HepG2 (cell line): ENCODE data around the gene LINGO3. TPM values are rescaled to one million over a fixed set of nuclear protein-coding genes. Genes with fewer than 3 reads are reported as not detected.

Experiments used
- ATAC-seq: fragments of 200-7000 bp; cut with Tn5 transposase; 3 replicates; pipeline ENCODE4 v1.9.1; 2020; ENCODE audit warnings: mild to moderate bottlenecking, moderate library complexity
- BruUV-seq: library from RNA; stranded (reverse); fragments of 400-500 nt; replicated peaks from 2 replicates; lab custom pipeline; 2021; lab: Mats Ljungman, UMichigan
- CTCF ChIA-PET: fragments of 300-600 bp; formaldehyde crosslinking; extraction: SDS; loops from one replicate; lab custom pipeline; 2021; ENCODE audit warnings: low total read pairs, inconsistent platforms, low intra/inter-chr PET ratio; lab: Yijun Ruan, JAX
- POLR2A ChIA-PET: fragments of 350-600 bp; sonication (Branson Sonifier 250); formaldehyde crosslinking; loops from one replicate; lab custom pipeline; 2020; ENCODE audit warnings: antibody characterized with exemption, inconsistent platforms; lab: Yijun Ruan, JAX
- DNase-seq: peaks from one replicate; pipeline ENCODE4 v3.0.0-alpha.2; 2015; ENCODE audit warnings: low spot score
- FAIRE-seq: peaks from 3 replicates; lab custom pipeline; 2011; peaks lifted over from hg19 to GRCh38; lab: Jason Lieb, UNC
- H2AFZ ChIP-seq: one replicate; pipeline ENCODE4 v1.6.1; 2011; ENCODE audit warnings: low read length, inconsistent platforms
- H3K27ac ChIP-seq: fragments of 300-600 bp; 3 replicates; pipeline ENCODE4 v1.8.0; 2011; ENCODE audit warnings: mixed run types, mild to moderate bottlenecking, mixed read lengths, low read length, inconsistent platforms; ENCODE audit not compliant: insufficient read depth; ENCODE audit errors: extremely low read length
- H3K27me3 ChIP-seq, 2 experiments: fragments of 200-600 bp in 1 of 2; 2 replicates in 1 of 2; 3 replicates in 1 of 2; pipeline versions ENCODE4 v1.6.0 to v1.8.0; 2011; ENCODE audit warnings: low read length in 2 of 2, mild to moderate bottlenecking in 2 of 2, moderate library complexity in 2 of 2, inconsistent platforms in 1 of 2; ENCODE audit not compliant: insufficient read depth in 2 of 2, control insufficient read depth in 1 of 2
- H3K36me3 ChIP-seq, 2 experiments: fragments of 200-600 bp in 1 of 2; replicated peaks in 1 of 2; 2 replicates in 1 of 2; 3 replicates in 1 of 2; pipeline versions ENCODE4 v1.5.1 to v1.8.0; 2011; ENCODE audit warnings: low read length in 2 of 2, inconsistent platforms in 1 of 2; ENCODE audit not compliant: insufficient read depth in 2 of 2, control insufficient read depth in 1 of 2
- H3K4me1 ChIP-seq: 2 replicates; pipeline ENCODE4 v1.5.1; 2012; ENCODE audit warnings: low read length, inconsistent platforms; ENCODE audit not compliant: insufficient read depth
- H3K4me2 ChIP-seq: 2 replicates; pipeline ENCODE4 v1.6.0; 2011; ENCODE audit warnings: low read depth, low read length, inconsistent platforms
- H3K4me3 ChIP-seq, 3 experiments: fragments of 200-600 bp in 1 of 3; sonication (generic), shearing (Covaris generic) in 1 of 3; replicated peaks in 1 of 3; 2 replicates each; pipeline ENCODE4 v1.5.1; 2011 to 2016; ENCODE audit warnings: low read length in 3 of 3, inconsistent platforms in 2 of 3, low read depth in 2 of 3, mild to moderate bottlenecking in 2 of 3, control low read depth in 1 of 3, mixed read lengths in 1 of 3; ENCODE audit not compliant: insufficient read depth in 1 of 3
- H3K79me2 ChIP-seq: one replicate; pipeline ENCODE4 v1.6.1; 2011; ENCODE audit warnings: low read length, inconsistent platforms; ENCODE audit not compliant: insufficient read depth
- H3K9ac ChIP-seq: 2 replicates; pipeline ENCODE4 v1.6.0; 2011; ENCODE audit warnings: mild to moderate bottlenecking, low read depth, low read length, inconsistent platforms; ENCODE audit not compliant: insufficient read depth
- H3K9me3 ChIP-seq: 2 replicates; pipeline ENCODE4 v1.5.1; 2012; ENCODE audit warnings: mild to moderate bottlenecking, low read length
- H4K20me1 ChIP-seq: 2 replicates; pipeline ENCODE4 v1.6.0; 2011; ENCODE audit warnings: inconsistent platforms, mild to moderate bottlenecking, low read length, moderate library complexity; ENCODE audit not compliant: insufficient read depth
- NCOA2 ChIP-seq: sonication (generic); formaldehyde crosslinking; IDR thresholded peaks from 2 replicates; pipeline ENCODE4 v1.8.0; 2022; ENCODE audit warnings: inconsistent platforms
- ZMYM4 ChIP-seq: sonication (generic); formaldehyde crosslinking; IDR thresholded peaks from 2 replicates; pipeline ENCODE4 v1.8.1; 2023; ENCODE audit warnings: mild to moderate bottlenecking, missing genetic modification reagents
- ZNF224 ChIP-seq: sonication (generic); formaldehyde crosslinking; IDR thresholded peaks from 2 replicates; pipeline ENCODE4 v1.5.0; 2020; ENCODE audit warnings: mild to moderate bottlenecking, missing genetic modification reagents
- ZNF317 ChIP-seq: sonication (generic); formaldehyde crosslinking; IDR thresholded peaks from 2 replicates; pipeline ENCODE4 v1.5.0; 2020; ENCODE audit warnings: mild to moderate bottlenecking, missing genetic modification reagents
- ZNF570 ChIP-seq: sonication (generic); formaldehyde crosslinking; IDR thresholded peaks from 2 replicates; pipeline ENCODE4 v1.4.0; 2020; ENCODE audit warnings: mild to moderate bottlenecking, missing genetic modification reagents, borderline replicate concordance
- ZNF768 ChIP-seq: sonication (generic); formaldehyde crosslinking; IDR thresholded peaks from 2 replicates; pipeline ENCODE4 v1.4.0; 2020; ENCODE audit warnings: missing genetic modification reagents
- WGBS: methylation state at CpG from one replicate; pipeline ENCODE4 v1.1.6; 2017; ENCODE audit warnings: low lambda C conversion rate; 5-methylcytosine and 5-hydroxymethylcytosine counted together
- in situ Hi-C: cut with HindIII; loops from 2 replicates; pipeline ENCODE4 v1.10.0; 2017; ENCODE audit warnings: low pct_unique_long_range_greater_than_20kb; ENCODE audit not compliant: extremely low pct_ligation_motif_present
- intact Hi-C: fragments of 100-400 bp; cut with micrococcal nuclease; formaldehyde crosslinking; loops from one replicate; pipeline ENCODE4 v1.10.0; 2022; ENCODE audit not compliant: unreplicated experiment
- polyA plus RNA-seq, 8 experiments: library from polyadenylated mRNA; depleted of rRNA in 3 of 8; stranded (reverse) in 7 of 8; unstranded in 1 of 8; fragments of >200 nt; fragmentation: Illumina TruSeq in 4 of 8; extraction: Trizol in 4 of 8; gene quantifications; 2 replicates each; pipeline versions ENCODE4 v1.2.1 to v1.2.3, GENCODE V29; 2011 to 2016; ENCODE audit warnings: low read depth in 4 of 8, missing spikeins in 1 of 8, mixed read lengths in 1 of 8; ENCODE audit not compliant: insufficient read depth in 1 of 8
- total RNA-seq, 5 experiments: library from RNA; depleted of rRNA; stranded (reverse); fragments of >200 nt; fragmentation: Illumina TruSeq; extraction: Trizol; gene quantifications; 2 replicates each; pipeline ENCODE4 v1.2.3, GENCODE V29; 2016; ENCODE audit warnings: low read depth in 1 of 5
- TF ChIP-seq, protein P1 (sequence below): sonication (generic); formaldehyde crosslinking; IDR thresholded peaks from 2 replicates; pipeline ENCODE4 v1.4.0; 2020; ENCODE audit warnings: missing genetic modification reagents

The LINGO3 gene
- total and polyA plus RNA-seq, 2 of the 13 experiments (the other 11 are each of a cell fraction or from before 2014, with no cell fraction given): not detected

DNA sequence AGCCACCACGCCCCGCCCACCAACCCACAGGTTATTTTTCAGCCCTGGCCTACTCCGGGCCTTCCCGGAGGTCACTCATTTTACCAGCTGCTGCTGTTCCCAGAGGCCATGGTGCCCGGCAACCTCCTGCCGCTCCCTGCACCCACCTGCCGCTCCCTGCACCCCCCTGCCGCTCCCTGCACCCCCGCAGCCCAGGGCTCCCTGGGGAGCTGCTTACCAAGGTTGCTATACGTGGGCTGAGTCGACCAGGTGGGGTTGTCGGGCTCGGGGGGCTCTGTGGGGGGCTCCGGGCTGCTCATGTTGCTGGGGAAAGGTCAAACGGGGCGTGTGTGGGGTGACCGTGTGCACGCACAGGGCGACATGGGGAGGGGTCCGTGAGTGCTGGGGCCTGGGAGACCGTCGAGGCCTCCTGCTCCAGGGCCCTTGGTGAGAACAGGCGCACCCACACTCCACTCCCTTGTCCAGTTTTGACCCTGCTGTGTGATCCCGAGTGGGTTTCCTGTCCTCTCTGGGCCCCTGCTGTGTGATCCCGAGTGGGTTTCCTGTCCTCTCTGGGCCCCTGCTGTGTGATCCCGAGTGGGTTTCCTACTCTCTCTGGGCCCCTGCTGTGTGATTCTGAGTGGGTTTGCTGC, 27.2 kb downstream of the LINGO3 start:
- H4K20me1 ChIP-seq: peaks cover 5% of the 10 kb centered on the region; the same call in 1 of the 2 replicates
- H3K36me3 ChIP-seq: no peaks in the 10 kb centered on the region
- no peak overlapping the region for H2AFZ ChIP-seq
- H3K4me1 ChIP-seq: peaks cover 20% of the 10 kb centered on the region
- H3K27ac ChIP-seq: no peak overlapping the region
- H3K27me3 ChIP-seq: peaks cover 2 to 19% of the 10 kb centered on the region in 2 experiments; a peak in 4 of 5 replicates
- BruUV-seq: no TSS peak
- CTCF ChIA-PET: no interaction called here
- peak; percentile 92 for TF ChIP-seq ZNF768 (CRISPR knock-in tag)
- TF ChIP-seq NCOA2 (CRISPR knock-in tag): no peak
- no peak for FAIRE-seq
- H3K9ac ChIP-seq: no peak overlapping the region
- POLR2A ChIA-PET: no interaction called here
- intact Hi-C loops (no loop called here), in situ Hi-C loops (no loop called here)
- 36% methylated on average over 7 of the region's 26 CpGs for WGBS
- H3K9me3 ChIP-seq: no peaks in the 10 kb centered on the region
- no peaks in the 10 kb centered on the region for H3K79me2 ChIP-seq
- DNase-seq: no peak
- H3K4me2 ChIP-seq: no peak overlapping the region
- peak; percentile 4; the same call in 1 of the 3 replicates for ATAC-seq
- H3K4me3 ChIP-seq: no peak overlapping the region

DNA sequence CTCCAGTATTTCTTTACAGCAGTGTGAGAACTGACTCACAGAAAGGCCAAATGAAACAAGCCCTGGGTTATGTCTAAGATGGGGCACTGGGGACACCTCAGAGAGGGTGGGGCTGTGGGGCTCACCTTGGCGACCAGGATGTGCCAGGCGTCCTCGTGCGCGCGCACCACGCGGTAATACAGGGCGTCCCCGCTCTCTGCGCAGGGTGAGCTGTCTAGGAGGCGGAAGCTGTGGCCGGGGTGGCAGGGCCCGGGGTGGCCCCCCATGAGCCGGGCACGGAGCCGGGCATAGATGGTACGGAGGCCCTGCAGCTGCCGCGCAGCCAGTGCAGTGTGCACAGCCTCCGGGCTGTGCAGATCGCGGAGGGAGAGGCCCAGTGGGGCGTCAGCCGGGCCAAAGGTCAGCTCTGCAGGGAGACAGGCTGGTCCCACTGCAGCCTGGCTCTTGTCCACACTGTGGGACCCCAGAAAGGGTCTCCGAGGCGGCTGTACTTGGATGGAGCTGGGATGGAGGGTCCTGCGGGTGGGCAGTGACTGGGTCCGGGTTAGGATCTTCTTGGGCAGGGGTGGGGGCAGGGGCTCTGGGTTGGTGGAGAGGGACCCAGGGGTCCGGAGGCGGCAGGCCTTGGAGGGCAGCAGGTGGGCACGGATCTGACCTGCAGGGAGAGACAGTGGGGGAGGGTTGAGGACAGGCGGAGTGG, 29.3 kb downstream of the LINGO3 start:
- CTCF ChIA-PET: no interaction called here
- Histone ChIP-seq H3K9me3 (no peaks in the 10 kb centered on the region), H3K27ac (no peak overlapping the region), H3K79me2 (peaks cover 7% of the 10 kb centered on the region), H3K4me2 (peak overlapping the region; percentile 24; the same call in 1 of the 2 replicates), H3K36me3 (0 out of 5 replicates have a peak, but pooled peaks cover 0 to 1% of the 10 kb centered on the region in 2 experiments), H4K20me1 (peaks cover 20% of the 10 kb centered on the region), H3K4me1 (peaks cover 29% of the 10 kb centered on the region), H3K4me3 (no peak overlapping the region; a peak in 1 of 6 replicates), H3K27me3 (peaks cover 0 to 16% of the 10 kb centered on the region in 2 experiments; a peak in 1 of 5 replicates), H3K9ac (no peak overlapping the region), H2AFZ (no peak overlapping the region)
- in situ Hi-C loops: loop anchor here (5.0 kb wide), 1 partner anchor 39 kb away; no protein-coding TSS in a partner anchor
- intact Hi-C loops: no loop called here
- POLR2A ChIA-PET: no interaction called here
- peak; percentile 50 for ATAC-seq
- no peak for DNase-seq
- BruUV-seq: no TSS peak
- no peak for FAIRE-seq
- 42% methylated on average over 28 of the region's 33 CpGs for WGBS
- TF ChIP-seq ZNF570 (CRISPR knock-in tag) (no peak), ZNF224 (CRISPR knock-in tag) (no peak), ZNF317 (no peak), ZMYM4 (CRISPR knock-in tag) (no peak)
- TF ChIP-seq, protein P1, sequence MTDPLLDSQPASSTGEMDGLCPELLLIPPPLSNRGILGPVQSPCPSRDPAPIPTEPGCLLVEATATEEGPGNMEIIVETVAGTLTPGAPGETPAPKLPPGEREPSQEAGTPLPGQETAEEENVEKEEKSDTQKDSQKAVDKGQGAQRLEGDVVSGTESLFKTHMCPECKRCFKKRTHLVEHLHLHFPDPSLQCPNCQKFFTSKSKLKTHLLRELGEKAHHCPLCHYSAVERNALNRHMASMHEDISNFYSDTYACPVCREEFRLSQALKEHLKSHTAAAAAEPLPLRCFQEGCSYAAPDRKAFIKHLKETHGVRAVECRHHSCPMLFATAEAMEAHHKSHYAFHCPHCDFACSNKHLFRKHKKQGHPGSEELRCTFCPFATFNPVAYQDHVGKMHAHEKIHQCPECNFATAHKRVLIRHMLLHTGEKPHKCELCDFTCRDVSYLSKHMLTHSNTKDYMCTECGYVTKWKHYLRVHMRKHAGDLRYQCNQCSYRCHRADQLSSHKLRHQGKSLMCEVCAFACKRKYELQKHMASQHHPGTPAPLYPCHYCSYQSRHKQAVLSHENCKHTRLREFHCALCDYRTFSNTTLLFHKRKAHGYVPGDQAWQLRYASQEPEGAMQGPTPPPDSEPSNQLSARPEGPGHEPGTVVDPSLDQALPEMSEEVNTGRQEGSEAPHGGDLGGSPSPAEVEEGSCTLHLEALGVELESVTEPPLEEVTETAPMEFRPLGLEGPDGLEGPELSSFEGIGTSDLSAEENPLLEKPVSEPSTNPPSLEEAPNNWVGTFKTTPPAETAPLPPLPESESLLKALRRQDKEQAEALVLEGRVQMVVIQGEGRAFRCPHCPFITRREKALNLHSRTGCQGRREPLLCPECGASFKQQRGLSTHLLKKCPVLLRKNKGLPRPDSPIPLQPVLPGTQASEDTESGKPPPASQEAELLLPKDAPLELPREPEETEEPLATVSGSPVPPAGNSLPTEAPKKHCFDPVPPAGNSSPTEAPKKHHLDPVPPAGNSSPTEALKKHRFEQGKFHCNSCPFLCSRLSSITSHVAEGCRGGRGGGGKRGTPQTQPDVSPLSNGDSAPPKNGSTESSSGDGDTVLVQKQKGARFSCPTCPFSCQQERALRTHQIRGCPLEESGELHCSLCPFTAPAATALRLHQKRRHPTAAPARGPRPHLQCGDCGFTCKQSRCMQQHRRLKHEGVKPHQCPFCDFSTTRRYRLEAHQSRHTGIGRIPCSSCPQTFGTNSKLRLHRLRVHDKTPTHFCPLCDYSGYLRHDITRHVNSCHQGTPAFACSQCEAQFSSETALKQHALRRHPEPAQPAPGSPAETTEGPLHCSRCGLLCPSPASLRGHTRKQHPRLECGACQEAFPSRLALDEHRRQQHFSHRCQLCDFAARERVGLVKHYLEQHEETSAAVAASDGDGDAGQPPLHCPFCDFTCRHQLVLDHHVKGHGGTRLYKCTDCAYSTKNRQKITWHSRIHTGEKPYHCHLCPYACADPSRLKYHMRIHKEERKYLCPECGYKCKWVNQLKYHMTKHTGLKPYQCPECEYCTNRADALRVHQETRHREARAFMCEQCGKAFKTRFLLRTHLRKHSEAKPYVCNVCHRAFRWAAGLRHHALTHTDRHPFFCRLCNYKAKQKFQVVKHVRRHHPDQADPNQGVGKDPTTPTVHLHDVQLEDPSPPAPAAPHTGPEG (CRISPR knock-in tag): no peak
